ENCODE measurements around the gene CYP26B1. TPM values are rescaled to one million over a fixed set of nuclear protein-coding genes. Genes with fewer than 3 reads are reported as not detected.
A peak's percentile ranks its signal among the peaks of the same experiment; 100 is the strongest.

The CYP26B1 gene
- total and polyA plus RNA-seq, 9 of the 15 experiments (the other 6 are each of a cell fraction or from before 2014, with no cell fraction given), result 0.01 to 0.13 (median 0.04) TPM; not detected in 6

- ChIA-PET CTCF (ENCODE audit: low intra/inter-chr PET ratio) (no interaction called here), POLR2A (interaction anchor here (0.7 to 1.8 kb wide), 2 partner anchors 10 to 596 kb away, joined by 4 read pairs; no protein-coding TSS in a partner anchor)
- TF ChIP-seq RAD21 (CRISPR knock-in tag; conservative IDR thresholded peaks at IDR 0.05 in 1 of 2, IDR thresholded peaks at IDR 0.05 in 1 of 2) (peak; percentile 24 to 48), DIDO1 (tag; IDR thresholded peaks at IDR 0.05; ENCODE audit: low read depth) (no peak), RBM22 (IDR thresholded peaks at IDR 0.05; ENCODE audit: low read depth, low read length, poor library complexity, severe bottlenecking) (no peak), ZNF197 (CRISPR knock-in tag; IDR thresholded peaks at IDR 0.05; ENCODE audit: low read depth) (no peak)
- Histone ChIP-seq H3K79me2 (ENCODE audit: control insufficient read depth, insufficient read depth, low read length) (no peaks in the 10 kb centered on the region), H3K4me2 (ENCODE audit: insufficient read depth, low read length) (no peak overlapping the region), H4K20me1 (replicated peaks; ENCODE audit: control insufficient read depth, insufficient read depth, low read length) (no peaks in the 10 kb centered on the region), H2AFZ (ENCODE audit: low read depth, low read length) (no peak overlapping the region), H3K27me3 (ENCODE audit: control insufficient read depth in 2 of 2, insufficient read depth in 2 of 2, low read length in 2 of 2) (peaks cover 0 to 16% of the 10 kb centered on the region in 2 experiments; a peak in 2 of 5 replicates), H3K4me1 (replicated peaks in 1 of 2; ENCODE audit: control insufficient read depth in 2 of 2, insufficient read depth in 2 of 2, low read length in 2 of 2) (no peaks in the 10 kb centered on the region), H3K27ac (ENCODE audit: extremely low read depth, low read depth, low read length) (no peak overlapping the region), H3K36me3 (ENCODE audit: control insufficient read depth, insufficient read depth, low read length) (no peaks in the 10 kb centered on the region), H3K4me3 (no peak overlapping the region), H3K9me3 (replicated peaks; ENCODE audit: control insufficient read depth, insufficient read depth, low read depth, low read length) (no peaks in the 10 kb centered on the region), H3K9me1 (ENCODE audit: control insufficient read depth, insufficient read depth, low read length) (no peaks in the 10 kb centered on the region), H3K9ac (ENCODE audit: insufficient read depth in 1 of 2, low read depth in 2 of 2, low read length in 2 of 2) (no peak overlapping the region; a peak in 1 of 4 replicates)
- WGBS (ENCODE audit: insufficient coverage, low coverage, missing lambda C conversion rate), result 2% methylated on average over 18 of the region's 21 CpGs
- FAIRE-seq, result no peak
- BruUV-seq (replicated peaks), result no TSS peak
- intact Hi-C loops (cut with micrococcal nuclease) (no loop called here), in situ Hi-C loops (cut with MboI) (no loop called here)
- no peak for ATAC-seq
- DNase-seq (ENCODE audit: extremely low read depth in 1 of 4, low spot score in 3 of 4), result no peak
Observed at GRCh38 chr2:72104821-72105588, 42.7 kb downstream of the CYP26B1 start.

GRCh38 chr2:72103690-72104089, 44.0 kb downstream of the CYP26B1 start:
- H3K9me3 ChIP-seq (replicated peaks; ENCODE audit: control insufficient read depth, insufficient read depth, low read depth, low read length), result no peaks in the 10 kb centered on the region
- peaks cover 0 to 16% of the 10 kb centered on the region in 2 experiments; a peak in 2 of 5 replicates for H3K27me3 ChIP-seq (ENCODE audit: control insufficient read depth in 2 of 2, insufficient read depth in 2 of 2, low read length in 2 of 2)
- no TSS peak for BruUV-seq (replicated peaks)
- H2AFZ ChIP-seq (ENCODE audit: low read depth, low read length), result no peak overlapping the region
- 0% methylated on average over 8 of the region's 8 CpGs for WGBS (ENCODE audit: insufficient coverage, low coverage, missing lambda C conversion rate)
- no peak overlapping the region for H3K4me2 ChIP-seq (ENCODE audit: insufficient read depth, low read length)
- ATAC-seq (no peak), DNase-seq (ENCODE audit: extremely low read depth in 1 of 4, low spot score in 3 of 4) (no peak), FAIRE-seq (no peak)
- H3K9me1 ChIP-seq (ENCODE audit: control insufficient read depth, insufficient read depth, low read length), result no peaks in the 10 kb centered on the region
- no peaks in the 10 kb centered on the region for H4K20me1 ChIP-seq (replicated peaks; ENCODE audit: control insufficient read depth, insufficient read depth, low read length)
- CTCF ChIA-PET (ENCODE audit: low intra/inter-chr PET ratio), result no interaction called here
- H3K9ac ChIP-seq (ENCODE audit: insufficient read depth in 1 of 2, low read depth in 2 of 2, low read length in 2 of 2), result no peak overlapping the region
- POLR2A ChIA-PET, result no interaction called here
- H3K4me1 ChIP-seq (replicated peaks in 1 of 2; ENCODE audit: control insufficient read depth in 2 of 2, insufficient read depth in 2 of 2, low read length in 2 of 2), result no peaks in the 10 kb centered on the region
- in situ Hi-C loops (cut with MboI) (no loop called here), intact Hi-C loops (cut with micrococcal nuclease) (no loop called here)
- H3K4me3 ChIP-seq, result no peak overlapping the region
- H3K36me3 ChIP-seq (ENCODE audit: control insufficient read depth, insufficient read depth, low read length), result no peaks in the 10 kb centered on the region
- H3K79me2 ChIP-seq (ENCODE audit: control insufficient read depth, insufficient read depth, low read length), result no peaks in the 10 kb centered on the region
- no peak overlapping the region for H3K27ac ChIP-seq (ENCODE audit: extremely low read depth, low read depth, low read length)
- TF ChIP-seq ZBTB5 (IDR thresholded peaks at IDR 0.05) (no peak), ZBTB17 (CRISPR knock-in tag; IDR thresholded peaks at IDR 0.05) (no peak), CREBBP (IDR thresholded peaks at IDR 0.05; ENCODE audit: low read depth, low read length) (no peak), ZNF354B (CRISPR knock-in tag; IDR thresholded peaks at IDR 0.05) (no peak), HMBOX1 (IDR thresholded peaks at IDR 0.05) (no peak), PHB2 (IDR thresholded peaks at IDR 0.05; ENCODE audit: low read depth) (no peak), ZKSCAN8 (CRISPR knock-in tag; IDR thresholded peaks at IDR 0.05) (no peak), PHTF2 (CRISPR knock-in tag; IDR thresholded peaks at IDR 0.05) (no peak), TSC22D4 (tag; IDR thresholded peaks at IDR 0.05) (no peak), ZNF311 (CRISPR knock-in tag; IDR thresholded peaks at IDR 0.05) (no peak)
